NCI-H146 treated with DMSO at 0.1 percent for 48 hours (cell line): Measurements from ENCODE around the gene PLXNC1.

Experiments used
- DNase-seq: peaks from one replicate; lab custom pipeline; 2025; ENCODE audit not compliant: unreplicated experiment; lab: John Stamatoyannopoulos, UW

PLXNC1 gene

GRCh38 chr12:94333396-94333795, 185.0 kb downstream of the PLXNC1 start:
- DNase-seq = no peak

DNA sequence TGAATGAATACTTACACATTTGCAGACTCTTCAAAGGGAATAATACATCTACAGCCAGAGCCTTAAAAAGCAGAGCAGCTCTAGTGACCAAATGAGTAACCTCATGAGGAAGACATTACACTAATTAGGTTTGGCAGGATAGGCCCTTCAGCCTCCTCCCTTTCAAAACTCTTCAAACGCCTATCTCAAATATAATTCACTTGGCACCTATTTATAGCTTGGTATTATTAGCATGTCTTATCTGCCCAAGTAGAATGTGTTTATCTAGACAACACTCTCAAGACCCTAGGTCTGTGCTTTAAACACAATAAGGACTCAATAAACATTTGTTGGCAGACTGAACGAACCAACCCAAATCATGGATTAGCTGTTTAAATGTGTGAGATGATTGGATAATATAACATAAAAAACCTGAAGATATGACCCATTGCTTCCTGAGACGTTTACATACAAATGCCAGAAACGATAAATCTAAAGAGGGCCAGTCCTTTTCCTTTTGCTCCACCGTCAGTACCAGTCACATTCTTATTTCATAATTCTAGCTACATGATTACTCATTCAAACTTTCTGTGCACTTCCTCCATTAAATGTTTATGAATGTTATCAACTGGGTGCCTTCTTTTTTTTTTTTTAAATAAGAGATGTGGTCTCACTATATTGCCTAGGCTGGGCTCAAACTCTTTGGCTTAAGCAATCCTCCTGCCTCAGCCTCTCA, 188.0 kb downstream of the PLXNC1 start:
- no peak for DNase-seq

DNA sequence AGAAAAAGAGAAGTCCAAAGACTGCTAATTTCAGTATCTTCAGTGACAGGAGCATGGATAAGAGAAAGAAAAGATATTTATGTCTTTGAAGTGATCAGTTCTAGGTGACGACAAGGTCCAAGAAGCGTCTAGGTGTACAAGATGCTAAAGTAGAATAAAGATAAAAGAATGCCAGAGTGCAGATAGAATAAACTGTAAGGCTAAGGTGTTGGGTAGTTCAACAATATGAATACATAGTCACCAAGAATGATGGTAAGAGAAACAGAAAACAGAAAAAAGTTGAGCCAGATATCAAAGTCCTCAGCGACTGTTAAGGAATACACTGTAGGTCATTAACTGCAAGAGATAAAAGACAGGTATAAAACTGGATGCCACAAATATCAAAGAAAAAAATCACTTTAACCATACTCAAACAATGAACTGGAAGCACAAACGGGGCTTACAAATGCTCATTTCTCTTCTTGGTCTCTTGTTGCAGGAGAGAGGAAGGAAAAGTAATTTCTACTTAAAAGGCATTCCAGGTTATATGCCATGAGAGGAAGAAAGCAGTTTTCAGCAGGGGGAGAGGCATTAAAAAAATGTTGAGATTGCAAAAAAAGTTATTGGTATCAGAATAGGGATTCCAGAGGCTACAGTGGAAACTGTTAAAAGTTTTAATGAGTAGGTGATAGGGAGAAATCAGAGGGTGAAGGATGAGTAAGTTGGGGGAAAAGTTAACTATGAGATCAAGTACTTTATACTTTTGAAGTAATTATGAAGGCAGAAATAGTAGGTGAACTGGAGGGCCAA, 189.8 kb downstream of the PLXNC1 start:
- DNase-seq = no peak

DNA sequence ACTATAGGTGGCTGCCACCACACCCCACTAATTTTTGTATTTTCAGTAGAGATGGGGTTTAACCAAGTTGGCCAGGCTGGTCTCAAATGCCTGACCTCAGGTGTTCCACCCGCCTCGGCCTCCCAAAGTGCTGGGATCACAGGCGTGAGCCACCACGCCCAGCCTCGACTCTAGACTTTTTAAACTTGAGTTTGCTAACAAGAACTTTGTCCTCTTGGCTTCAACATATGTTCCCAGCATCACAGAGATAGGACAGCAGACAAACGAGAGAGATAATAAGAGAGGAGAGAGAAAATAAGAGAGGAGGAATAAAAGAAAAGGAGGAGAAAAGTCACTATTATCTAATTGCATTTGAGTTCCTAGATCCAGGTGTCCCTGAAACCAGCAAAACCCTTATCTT, 192.2 kb downstream of the PLXNC1 start:
- DNase-seq = no peak

- no peak for DNase-seq
Measured at GRCh38 chr12:94353130-94353529, 204.8 kb downstream of the PLXNC1 start.
